Astrocyte (in vitro differentiated cells and primary cell): Measurements from ENCODE around the gene FABP3. TPM values are rescaled to one million over a fixed set of nuclear protein-coding genes. Genes with fewer than 3 reads are reported as not detected.

ENCODE experiments used
- DNase-seq: peaks from one replicate; pipeline ENCODE4 v3.0.0-alpha.2; 2010; ENCODE audit warnings: low read depth
- FAIRE-seq: peaks from 2 replicates; lab custom pipeline; 2011; peaks lifted over from hg19 to GRCh38; lab: Jason Lieb, UNC
- H2AFZ ChIP-seq: 2 replicates; pipeline ENCODE4 v1.6.0; 2012; ENCODE audit warnings: low read depth, low read length, inconsistent platforms
- H3K27ac ChIP-seq: 2 replicates; pipeline ENCODE4 v1.5.1; 2011; ENCODE audit warnings: low read depth, low read length, inconsistent platforms
- H3K27me3 ChIP-seq: 2 replicates; pipeline ENCODE4 v1.6.0; 2011; ENCODE audit warnings: low read length, inconsistent platforms; ENCODE audit not compliant: insufficient read depth
- H3K36me3 ChIP-seq: 2 replicates; pipeline ENCODE4 v1.5.1; 2011; ENCODE audit warnings: low read length, inconsistent platforms; ENCODE audit not compliant: insufficient read depth
- H3K4me1 ChIP-seq: 2 replicates; pipeline ENCODE4 v1.5.1; 2011; ENCODE audit warnings: low read length, inconsistent platforms; ENCODE audit not compliant: insufficient read depth
- H3K4me2 ChIP-seq: 2 replicates; pipeline ENCODE4 v1.6.0; 2012; ENCODE audit warnings: low read length, inconsistent platforms
- H3K4me3 ChIP-seq: 2 replicates; pipeline ENCODE4 v1.5.1; 2011; ENCODE audit warnings: low read depth, mild to moderate bottlenecking, low read length, inconsistent platforms; ENCODE audit not compliant: insufficient read depth
- H3K79me2 ChIP-seq: 2 replicates; pipeline ENCODE4 v1.6.0; 2012; ENCODE audit warnings: mild to moderate bottlenecking, low read length, inconsistent platforms; ENCODE audit not compliant: insufficient read depth
- H3K9ac ChIP-seq: 2 replicates; pipeline ENCODE4 v1.6.0; 2012; ENCODE audit warnings: mild to moderate bottlenecking, low read length, inconsistent platforms
- H3K9me3 ChIP-seq: 2 replicates; pipeline ENCODE4 v1.5.1; 2012; ENCODE audit warnings: low read depth, mild to moderate bottlenecking, low read length, inconsistent platforms; ENCODE audit not compliant: insufficient read depth
- H4K20me1 ChIP-seq: 2 replicates; pipeline ENCODE4 v1.6.0; 2012; ENCODE audit warnings: low read length, inconsistent platforms; ENCODE audit not compliant: insufficient read depth
- H3K27ac Mint-ChIP-seq: one replicate; pipeline ENCODE4 v1.8.0; 2021; ENCODE audit warnings: mild to moderate bottlenecking, mixed read lengths; ENCODE audit not compliant: unreplicated experiment
- H3K27me3 Mint-ChIP-seq: one replicate; pipeline ENCODE4 v1.8.0; 2021; ENCODE audit warnings: low read depth, mixed read lengths; ENCODE audit not compliant: unreplicated experiment
- H3K36me3 Mint-ChIP-seq: one replicate; pipeline ENCODE4 v1.8.0; 2021; ENCODE audit warnings: low read depth, mixed read lengths; ENCODE audit not compliant: unreplicated experiment
- H3K4me1 Mint-ChIP-seq: one replicate; pipeline ENCODE4 v1.8.0; 2021; ENCODE audit warnings: low read depth, mixed read lengths; ENCODE audit not compliant: unreplicated experiment
- H3K4me3 Mint-ChIP-seq: one replicate; pipeline ENCODE4 v1.8.0; 2021; ENCODE audit warnings: mild to moderate bottlenecking, moderate library complexity, mixed read lengths; ENCODE audit not compliant: unreplicated experiment
- H3K9me3 Mint-ChIP-seq: one replicate; pipeline ENCODE4 v1.8.0; 2021; ENCODE audit warnings: mild to moderate bottlenecking, mixed read lengths; ENCODE audit not compliant: unreplicated experiment
- CTCF ChIP-seq: IDR thresholded peaks from 2 replicates; pipeline ENCODE4 v1.5.1; 2011; ENCODE audit warnings: low read depth, mild to moderate bottlenecking, inconsistent platforms, low read length, moderate library complexity; ENCODE audit not compliant: insufficient read depth
- EZH2 ChIP-seq: IDR thresholded peaks from 2 replicates; pipeline ENCODE4 v1.6.1; 2012; ENCODE audit warnings: mild to moderate bottlenecking, low read length, inconsistent platforms; ENCODE audit not compliant: insufficient read depth
- total RNA-seq: library from RNA; stranded (reverse); gene quantifications from 2 replicates; pipeline ENCODE4 v1.2.1, GENCODE V29; 2021

Gene FABP3
- total RNA-seq, 1 donor from 2014 or later, result 20.4 TPM

GRCh38 chr1:31336687-31337467 lies 36.0 kb downstream of the FABP3 start:
- Histone ChIP-seq H3K4me1 (no peaks in the 10 kb centered on the region), H3K79me2 (no peaks in the 10 kb centered on the region), H3K27me3 (no peaks in the 10 kb centered on the region), H3K27ac (no peak overlapping the region), H3K4me3 (no peak overlapping the region), H3K36me3 (peaks cover 7% of the 10 kb centered on the region), H2AFZ (no peak overlapping the region), H3K9ac (no peak overlapping the region), H3K9me3 (no peaks in the 10 kb centered on the region), H4K20me1 (no peaks in the 10 kb centered on the region), H3K4me2 (no peak overlapping the region)
- H3K27ac Mint-ChIP-seq, result no peak overlapping the region
- H3K27me3 Mint-ChIP-seq, result no peaks in the 10 kb centered on the region
- no peak overlapping the region for H3K4me3 Mint-ChIP-seq
- no peaks in the 10 kb centered on the region for H3K9me3 Mint-ChIP-seq
- no peaks in the 10 kb centered on the region for H3K4me1 Mint-ChIP-seq
- H3K36me3 Mint-ChIP-seq, result peaks cover 5% of the 10 kb centered on the region
- FAIRE-seq (no peak), DNase-seq (no peak)
- TF ChIP-seq EZH2 (no peak), CTCF (no peak)

GRCh38 chr1:31335007-31335406 lies 37.9 kb downstream of the FABP3 start:
- Histone ChIP-seq H3K27me3 (no peaks in the 10 kb centered on the region), H3K9ac (no peak overlapping the region), H2AFZ (no peak overlapping the region), H3K36me3 (peaks cover 4% of the 10 kb centered on the region), H3K4me2 (no peak overlapping the region), H3K27ac (no peak overlapping the region), H3K4me3 (no peak overlapping the region), H3K4me1 (no peaks in the 10 kb centered on the region), H4K20me1 (peaks cover 2% of the 10 kb centered on the region), H3K79me2 (no peaks in the 10 kb centered on the region), H3K9me3 (no peaks in the 10 kb centered on the region)
- TF ChIP-seq EZH2, result no peak
- peak; percentile 38 for TF ChIP-seq CTCF
- Mint-ChIP-seq H3K36me3 (peaks cover 8% of the 10 kb centered on the region), H3K4me3 (no peak overlapping the region), H3K9me3 (no peaks in the 10 kb centered on the region), H3K4me1 (no peaks in the 10 kb centered on the region), H3K27me3 (no peaks in the 10 kb centered on the region), H3K27ac (no peak overlapping the region)
- peak; percentile 8 for DNase-seq
- FAIRE-seq, result no peak

GRCh38 chr1:31327381-31327780 lies 45.5 kb downstream of the FABP3 start:
- Histone ChIP-seq H4K20me1 (peaks cover 9% of the 10 kb centered on the region), H3K79me2 (no peaks in the 10 kb centered on the region), H3K36me3 (no peaks in the 10 kb centered on the region), H3K27me3 (no peaks in the 10 kb centered on the region), H3K4me3 (no peak overlapping the region), H2AFZ (no peak overlapping the region), H3K4me2 (no peak overlapping the region), H3K4me1 (no peaks in the 10 kb centered on the region), H3K9ac (no peak overlapping the region), H3K27ac (no peak overlapping the region), H3K9me3 (no peaks in the 10 kb centered on the region)
- no peak for DNase-seq
- TF ChIP-seq EZH2, result no peak
- no peak for TF ChIP-seq CTCF
- no peak for FAIRE-seq
- peak overlapping the region; percentile 41 for H3K27ac Mint-ChIP-seq
- no peaks in the 10 kb centered on the region for H3K27me3 Mint-ChIP-seq
- no peak overlapping the region for H3K4me3 Mint-ChIP-seq
- H3K4me1 Mint-ChIP-seq, result peaks cover 5% of the 10 kb centered on the region
- no peaks in the 10 kb centered on the region for H3K9me3 Mint-ChIP-seq
- H3K36me3 Mint-ChIP-seq, result peaks cover 10% of the 10 kb centered on the region
